Muscle layer of colon (tissue), 2 donors: Measurements from ENCODE around the gene CEACAM1.
"Not testable (repeated sequence)": the region's sequence is repeated elsewhere in the genome, so short reads cannot be mapped to it uniquely, and the experiment has no call there.

Experiments used
- H3K27ac ChIP-seq: one replicate; pipeline ENCODE4 v1.7.0; 2013; ENCODE audit warnings: low read depth, mild to moderate bottlenecking, low read length, moderate library complexity
- H3K27me3 ChIP-seq, 2 donors: one replicate each; pipeline ENCODE4 v1.7.0; 2013; ENCODE audit warnings: low read length in 2 of 2, mild to moderate bottlenecking in 2 of 2; ENCODE audit not compliant: insufficient read depth in 2 of 2, control insufficient read depth in 1 of 2
- H3K36me3 ChIP-seq: one replicate; pipeline ENCODE4 v1.7.0; 2013; ENCODE audit warnings: mild to moderate bottlenecking, low read length; ENCODE audit not compliant: insufficient read depth
- H3K4me1 ChIP-seq: one replicate; pipeline ENCODE4 v1.7.0; 2013; ENCODE audit warnings: mild to moderate bottlenecking, low read length; ENCODE audit not compliant: insufficient read depth
- H3K4me3 ChIP-seq, 2 donors: one replicate each; pipeline ENCODE4 v1.7.0; 2013; ENCODE audit warnings: low read length in 2 of 2, low read depth in 1 of 2, mild to moderate bottlenecking in 1 of 2, moderate library complexity in 1 of 2
- H3K9ac ChIP-seq: one replicate; pipeline ENCODE4 v1.7.0; 2013; ENCODE audit warnings: low read length
- H3K9me3 ChIP-seq: one replicate; pipeline ENCODE4 v1.7.0; 2013; ENCODE audit warnings: mild to moderate bottlenecking, low read length
- donor health status: abdominal sarcoma.
- donor health status: Adenocarcinoma of cecum.

The CEACAM1 gene

DNA sequence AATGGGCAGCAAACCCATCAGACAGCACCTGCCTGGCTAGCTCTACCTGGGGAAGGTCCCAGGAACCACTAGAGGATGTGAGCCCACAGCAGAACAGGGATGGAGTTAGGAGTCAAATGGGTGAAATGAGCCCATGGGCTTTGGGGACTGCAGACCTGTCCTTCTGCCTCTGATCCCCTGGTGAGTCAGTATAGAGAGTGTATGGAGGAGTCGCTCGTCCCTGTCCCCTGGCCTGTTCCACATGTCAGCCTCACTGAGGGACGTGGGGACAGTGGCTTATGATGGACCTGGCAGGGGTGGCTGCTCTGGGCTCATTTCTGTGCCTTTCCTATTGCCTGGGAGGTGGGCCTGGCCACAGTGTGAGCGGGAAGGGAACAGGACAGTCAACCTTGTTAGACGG is 4.0 kb downstream of the CEACAM1 start:
- Histone ChIP-seq H3K4me3 (no peak overlapping the region), H3K27me3 (no peaks in the 10 kb centered on the region), H3K4me1 (peaks cover 3% of the 10 kb centered on the region), H3K9ac (no peak overlapping the region), H3K36me3 (no peaks in the 10 kb centered on the region), H3K9me3 (no peaks in the 10 kb centered on the region), H3K27ac (no peak overlapping the region)

DNA sequence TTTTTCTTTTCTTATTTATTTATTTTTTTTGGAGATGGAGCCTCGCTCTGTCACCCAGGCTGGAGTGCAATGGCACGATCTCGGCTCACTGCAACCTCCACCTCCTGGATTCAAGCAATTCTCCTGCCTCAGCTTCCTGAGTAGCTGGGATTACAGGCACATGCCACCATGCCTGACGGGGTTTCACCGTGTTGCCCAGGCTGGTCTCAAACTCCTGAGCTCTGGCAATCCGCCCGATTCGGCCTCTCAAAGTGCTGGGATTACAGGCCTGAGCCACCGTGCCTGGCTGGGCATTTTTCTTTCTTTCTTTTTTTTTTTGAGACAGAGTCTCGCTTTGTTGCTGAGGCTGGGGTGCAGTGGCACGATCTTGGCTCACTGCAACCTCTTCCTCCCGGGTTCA is 6.0 kb downstream of the CEACAM1 start:
- H3K4me3 ChIP-seq, H3K27me3 ChIP-seq, H3K9ac ChIP-seq, H3K36me3 ChIP-seq, H3K27ac ChIP-seq, H3K9me3 ChIP-seq, H3K4me1 ChIP-seq: not testable (repeated sequence)

DNA sequence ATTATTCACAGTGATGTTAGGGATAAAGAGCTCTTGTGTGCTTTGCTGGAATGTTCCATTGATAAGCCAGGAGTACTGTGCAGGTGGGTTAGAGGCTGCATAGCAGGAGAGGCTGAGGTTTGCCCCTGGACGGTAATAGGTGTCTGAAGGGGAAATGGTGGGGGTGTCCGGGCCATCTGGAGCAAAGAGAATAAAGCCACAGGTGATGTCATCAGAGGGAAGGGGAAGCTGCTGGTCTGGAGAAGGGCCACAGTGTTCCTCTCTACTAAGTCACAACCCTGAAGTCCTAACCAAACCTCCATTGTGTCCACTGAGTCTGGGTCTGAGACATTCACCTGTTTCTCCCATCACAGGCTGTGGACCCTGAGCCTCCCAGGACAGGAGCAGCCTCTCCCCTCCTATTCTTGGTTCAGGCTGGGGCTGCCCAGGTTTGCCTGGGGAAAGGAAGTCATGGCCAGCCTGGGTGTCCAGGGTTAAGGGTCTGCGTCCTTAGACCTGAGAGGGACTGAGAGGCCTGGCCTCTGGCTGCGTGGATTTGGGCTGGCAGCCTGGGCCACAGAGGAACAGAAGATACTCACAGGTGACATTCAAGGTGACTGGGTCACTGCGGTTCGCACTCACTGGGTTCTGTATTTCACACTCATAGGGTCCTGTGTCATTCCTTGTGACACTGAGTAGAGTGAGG is 6.8 kb downstream of the CEACAM1 start:
- Histone ChIP-seq H3K27me3 (no peaks in the 10 kb centered on the region), H3K9ac (no peak overlapping the region), H3K9me3 (no peaks in the 10 kb centered on the region), H3K4me3 (no peak overlapping the region), H3K27ac (no peak overlapping the region), H3K4me1 (no peaks in the 10 kb centered on the region), H3K36me3 (no peaks in the 10 kb centered on the region)

DNA sequence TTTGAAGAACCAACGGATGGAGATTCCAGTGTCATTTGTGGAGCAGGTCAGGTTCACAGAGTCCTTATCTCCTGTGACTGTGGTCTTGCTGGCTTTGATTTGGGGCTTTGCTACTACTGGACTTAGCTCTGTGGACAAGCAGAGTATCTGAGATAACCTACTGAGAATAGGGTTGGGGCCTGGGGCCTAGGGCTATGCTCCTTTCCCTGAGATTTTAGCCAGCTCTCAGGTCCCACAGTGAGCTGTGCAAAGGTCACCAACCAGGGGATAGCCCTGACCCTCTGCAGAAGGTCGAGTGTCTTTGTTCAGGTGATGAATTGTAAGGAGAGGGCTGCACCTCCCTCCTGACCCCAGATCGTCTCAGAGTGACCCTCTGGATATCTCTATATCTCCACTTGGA is 9.2 kb downstream of the CEACAM1 start:
- H3K27ac ChIP-seq: no peak overlapping the region

DNA sequence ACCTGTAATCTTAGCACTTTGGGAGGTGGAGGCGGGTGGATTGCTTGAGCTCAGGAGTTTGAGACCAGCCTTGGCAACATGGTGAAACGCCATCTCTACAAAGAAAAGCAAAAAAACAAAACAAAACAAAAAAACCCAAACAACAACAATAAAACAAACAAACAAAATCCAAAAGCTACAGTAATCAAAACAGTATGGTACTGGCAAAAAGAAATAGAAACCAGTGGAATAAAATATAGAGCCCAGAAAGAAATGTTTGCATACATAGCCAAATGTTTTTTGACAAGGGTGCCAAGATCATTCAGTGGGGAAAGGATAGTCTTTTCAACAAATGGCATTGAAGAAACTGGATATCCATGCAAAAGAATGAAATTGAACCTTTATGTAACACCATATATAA is 11.5 kb downstream of the CEACAM1 start:
- H3K4me3 ChIP-seq: no peak overlapping the region
- no peaks in the 10 kb centered on the region for H3K4me1 ChIP-seq
- no peaks in the 10 kb centered on the region for H3K36me3 ChIP-seq
- no peak overlapping the region for H3K9ac ChIP-seq
- no peaks in the 10 kb centered on the region for H3K27me3 ChIP-seq
- no peak overlapping the region for H3K27ac ChIP-seq
- H3K9me3 ChIP-seq: no peaks in the 10 kb centered on the region

More for the DNA sequence above, 9.2 kb downstream of the CEACAM1 start:
- no peak overlapping the region for H3K9ac ChIP-seq
- H3K9me3 ChIP-seq: no peaks in the 10 kb centered on the region
- H3K27me3 ChIP-seq: no peaks in the 10 kb centered on the region
- no peaks in the 10 kb centered on the region for H3K4me1 ChIP-seq
- no peaks in the 10 kb centered on the region for H3K36me3 ChIP-seq
- H3K4me3 ChIP-seq: no peak overlapping the region

DNA sequence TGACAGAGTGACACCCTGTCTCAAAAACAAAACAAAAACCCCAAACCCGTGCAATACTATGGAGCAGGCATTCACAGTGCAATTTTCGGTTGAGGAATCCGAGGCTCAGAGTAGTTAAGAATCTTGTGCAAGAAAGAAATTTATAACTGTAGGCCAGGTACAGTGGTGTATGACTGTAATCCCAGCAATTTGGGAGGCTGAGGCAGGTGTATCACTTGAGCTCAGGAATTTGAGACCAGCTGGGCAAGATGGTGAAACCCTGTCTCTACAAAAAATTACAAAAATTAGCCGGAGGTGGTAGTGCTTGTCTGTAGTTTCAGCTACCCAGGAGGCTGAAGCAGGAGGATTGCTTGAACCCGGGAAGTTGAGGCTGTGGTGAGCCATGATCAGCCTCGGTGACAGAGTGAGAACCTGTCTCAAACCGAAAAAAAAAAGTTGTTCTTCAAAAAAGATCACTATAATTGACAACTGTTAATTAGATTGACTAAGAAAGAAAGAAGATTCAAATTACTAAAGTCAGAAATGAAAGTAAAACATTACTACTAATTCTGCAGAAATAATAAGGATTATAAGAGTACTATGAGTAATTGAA is 12.9 kb downstream of the CEACAM1 start:
- H3K36me3 ChIP-seq: no peaks in the 10 kb centered on the region

DNA sequence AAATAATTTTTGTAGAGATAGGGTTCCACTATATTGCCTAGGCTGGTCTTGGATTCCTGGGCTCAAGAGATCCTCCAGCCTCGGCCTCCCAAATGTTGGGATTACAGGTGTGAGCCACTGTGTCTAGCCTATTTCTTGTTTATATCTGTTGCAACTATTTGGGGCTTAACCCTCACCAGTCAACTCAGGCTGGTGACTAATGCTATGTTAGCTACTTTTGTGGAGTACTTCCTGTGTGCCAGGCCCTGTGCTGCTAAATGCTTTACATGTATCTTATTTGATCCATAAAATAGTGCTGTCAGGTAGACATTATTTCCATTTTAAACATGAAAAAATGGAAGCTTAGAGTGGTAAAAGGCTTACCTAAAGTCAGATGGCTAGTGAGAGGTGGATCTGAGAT is 13.8 kb downstream of the CEACAM1 start:
- Histone ChIP-seq H3K9me3 (no peaks in the 10 kb centered on the region), H3K27me3 (no peaks in the 10 kb centered on the region), H3K4me3 (no peak overlapping the region)

More for the DNA sequence above, 12.9 kb downstream of the CEACAM1 start:
- no peak overlapping the region for H3K27ac ChIP-seq
- H3K4me3 ChIP-seq: no peak overlapping the region
- H3K4me1 ChIP-seq: no peaks in the 10 kb centered on the region
- no peak overlapping the region for H3K9ac ChIP-seq
- no peaks in the 10 kb centered on the region for H3K9me3 ChIP-seq
- H3K27me3 ChIP-seq: no peaks in the 10 kb centered on the region

GRCh38 chr19:42512743-42513304 is 15.5 kb downstream of the CEACAM1 start:
- H3K27ac ChIP-seq: no peak overlapping the region
- no peaks in the 10 kb centered on the region for H3K27me3 ChIP-seq
- H3K4me3 ChIP-seq: no peak overlapping the region
- no peaks in the 10 kb centered on the region for H3K4me1 ChIP-seq
- H3K9ac ChIP-seq: no peak overlapping the region
- H3K9me3 ChIP-seq: no peaks in the 10 kb centered on the region
- H3K36me3 ChIP-seq: no peaks in the 10 kb centered on the region

More for the DNA sequence above, 13.8 kb downstream of the CEACAM1 start:
- Histone ChIP-seq H3K36me3 (no peaks in the 10 kb centered on the region), H3K9ac (no peak overlapping the region), H3K27ac (no peak overlapping the region), H3K4me1 (no peaks in the 10 kb centered on the region)

DNA sequence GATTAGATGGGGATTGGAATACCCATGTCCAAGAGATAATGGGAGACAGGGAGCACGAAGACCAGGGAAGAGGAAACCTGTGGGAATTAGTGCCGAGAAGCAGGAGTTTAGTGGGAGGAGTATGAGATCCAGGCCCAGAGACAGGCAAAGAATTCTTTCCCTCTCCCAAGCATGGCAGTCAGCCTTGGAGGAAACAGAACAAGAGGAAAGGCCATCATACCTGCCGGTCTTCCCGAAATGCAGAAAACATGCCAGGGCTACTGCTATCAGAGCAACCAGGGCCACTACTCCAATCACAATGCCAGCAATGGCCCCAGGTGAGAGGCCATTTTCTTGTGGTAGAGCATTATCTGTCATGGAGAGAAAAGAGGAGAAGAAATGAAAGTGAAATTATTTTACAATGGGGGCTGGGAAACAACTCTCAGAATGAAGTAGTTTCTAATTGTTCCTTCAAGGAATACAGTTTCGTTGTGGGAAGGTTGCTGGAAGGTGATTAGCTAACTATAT is 16.1 kb downstream of the CEACAM1 start:
- Histone ChIP-seq H3K4me3 (no peak overlapping the region), H3K36me3 (no peaks in the 10 kb centered on the region), H3K4me1 (no peaks in the 10 kb centered on the region), H3K9ac (no peak overlapping the region), H3K9me3 (no peaks in the 10 kb centered on the region), H3K27ac (no peak overlapping the region), H3K27me3 (no peaks in the 10 kb centered on the region)

DNA sequence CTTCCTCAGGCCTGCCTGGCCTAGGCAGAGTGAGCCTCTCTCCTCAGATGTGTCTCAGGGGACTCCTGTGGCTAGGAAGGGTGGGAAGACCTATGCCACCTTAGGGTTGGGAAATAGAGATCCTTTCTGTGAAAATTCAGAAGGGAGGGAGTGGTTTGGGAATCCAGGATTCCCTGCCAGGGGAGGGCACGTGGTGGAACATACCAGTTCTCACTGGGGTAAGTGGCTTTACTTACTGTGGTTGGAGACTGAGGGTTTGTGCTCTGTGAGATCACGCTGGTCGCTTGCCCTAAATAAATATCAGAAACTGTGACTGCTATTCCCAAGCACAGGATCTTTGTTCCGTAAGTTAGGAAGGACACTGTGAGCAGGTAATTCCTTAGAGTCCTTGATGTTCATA is 16.9 kb downstream of the CEACAM1 start:
- H3K9me3 ChIP-seq: no peaks in the 10 kb centered on the region
- H3K27me3 ChIP-seq: no peaks in the 10 kb centered on the region
- no peak overlapping the region for H3K27ac ChIP-seq
- H3K4me1 ChIP-seq: no peaks in the 10 kb centered on the region
- H3K36me3 ChIP-seq: no peaks in the 10 kb centered on the region
- no peak overlapping the region for H3K9ac ChIP-seq
- no peak overlapping the region for H3K4me3 ChIP-seq

DNA sequence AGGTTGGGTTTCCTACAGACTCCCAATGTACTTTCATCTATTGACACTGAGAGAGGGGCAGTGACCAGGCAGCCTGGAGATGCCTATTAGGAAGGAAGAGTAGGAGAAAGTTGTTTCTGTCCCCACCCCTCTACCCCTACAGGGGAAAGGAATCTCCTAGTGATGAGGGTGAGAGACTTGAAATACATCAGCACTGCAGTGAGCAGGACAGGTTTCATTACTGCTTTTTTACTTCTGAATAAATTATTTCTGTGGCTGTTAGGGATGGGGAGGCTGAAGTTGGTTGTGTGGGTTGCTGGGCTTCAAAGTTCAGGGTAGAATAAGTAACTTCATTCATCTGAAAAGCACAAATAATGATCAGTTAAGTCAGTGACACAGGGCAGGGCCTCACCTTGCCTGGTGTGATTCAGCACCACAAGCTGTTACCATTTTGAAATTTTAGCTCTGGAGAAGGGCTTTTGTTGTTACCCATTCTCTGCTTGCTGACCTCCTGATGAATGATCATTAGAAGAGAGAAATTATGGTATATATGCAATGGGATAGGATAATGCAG is 19.3 kb downstream of the CEACAM1 start:
- Histone ChIP-seq H3K4me1 (no peaks in the 10 kb centered on the region), H3K27ac (no peak overlapping the region), H3K4me3 (no peak overlapping the region), H3K36me3 (no peaks in the 10 kb centered on the region), H3K9me3 (no peaks in the 10 kb centered on the region), H3K27me3 (no peaks in the 10 kb centered on the region), H3K9ac (no peak overlapping the region)
